A549 (cell line): ENCODE results near the gene PRPF8.

Source experiments
- CTCF ChIP-seq: fragments of >200 bp; sonication (Bioruptor Twin); formaldehyde crosslinking; IDR thresholded peaks from 3 replicates; pipeline ENCODE4 v1.5.1; 2016
- HOXA7 ChIP-seq: fragments of 250-450 bp; sonication (Bioruptor Pico); IDR thresholded peaks from 2 replicates; pipeline ENCODE4 v1.5.0; 2020; ENCODE audit warnings: mild to moderate bottlenecking, moderate library complexity
- MAFK ChIP-seq: fragments of 450-650 bp; IDR thresholded peaks from 2 replicates; pipeline ENCODE4 v1.6.1; 2014; ENCODE audit not compliant: partially characterized antibody
- PBX3 ChIP-seq: IDR thresholded peaks from 2 replicates; pipeline ENCODE4 v1.6.1; 2012
- POLR2AphosphoS2 ChIP-seq: conservative IDR thresholded peaks from 2 replicates; pipeline ENCODE4 v1.6.1; 2012; ENCODE audit warnings: low read length, improper control_type of control experiment, inconsistent platforms
- RAD21 ChIP-seq, 2 experiments: fragments of >200 bp in 1 of 2; sonication (Bioruptor Twin) in 1 of 2; formaldehyde crosslinking in 1 of 2; IDR thresholded peaks in 1 of 2; conservative IDR thresholded peaks in 1 of 2; 2 replicates in 1 of 2; 3 replicates in 1 of 2; pipeline ENCODE4 v1.6.1; 2012 to 2018; ENCODE audit warnings: inconsistent platforms in 1 of 2
- RCOR1 ChIP-seq: fragments of 150-350 bp; IDR thresholded peaks from 2 replicates; pipeline ENCODE4 v1.6.1; 2014; ENCODE audit warnings: antibody characterized with exemption, low read length, low read depth
- REST ChIP-seq: fragments of 200-600 bp; sonication (generic); IDR thresholded peaks from 2 replicates; pipeline ENCODE4 v1.6.1; 2016; ENCODE audit warnings: antibody characterized with exemption, mild to moderate bottlenecking, moderate library complexity
- TP53 ChIP-seq: fragments of 250-450 bp; sonication (Bioruptor Pico); IDR thresholded peaks from 2 replicates; pipeline ENCODE4 v1.5.0; 2021; ENCODE audit warnings: mild to moderate bottlenecking, moderate library complexity

GRCh38 chr17:1658100-1658499, 26.6 kb downstream of the PRPF8 start:
- no peak for TF ChIP-seq TP53 (CRISPR knock-in tag)
- no peak for TF ChIP-seq CTCF
- no peak for TF ChIP-seq RCOR1
- no peak for TF ChIP-seq HOXA7 (CRISPR knock-in tag)
- no peak for TF ChIP-seq POLR2AphosphoS2
- no peak for TF ChIP-seq REST
- no peak for TF ChIP-seq RAD21 (conservative IDR thresholded peaks at IDR 0.05 in 1 of 2, IDR thresholded peaks at IDR 0.05 in 1 of 2)
- TF ChIP-seq MAFK: no peak
- TF ChIP-seq PBX3: no peak
